CD14-positive monocyte (primary cell): Measurements from ENCODE around the gene PER1. TPM values are rescaled to one million over a fixed set of nuclear protein-coding genes. Genes with fewer than 3 reads are reported as not detected.

ENCODE experiments used
- DNase-seq, 3 donors: peaks; one replicate each; pipeline ENCODE4 v3.0.0-alpha.2; 2011 to 2022
- H2AFZ ChIP-seq: 2 replicates; pipeline ENCODE4 v1.6.0; 2012; ENCODE audit warnings: mild to moderate bottlenecking, low read depth, low read length, inconsistent platforms; ENCODE audit not compliant: insufficient read depth, poor library complexity, severe bottlenecking
- H3K27ac ChIP-seq, 2 donors: 1 replicate in 1 of 2; 2 replicates in 1 of 2; pipeline ENCODE4 v1.5.1; 2012 to 2013; ENCODE audit warnings: low read length in 2 of 2, control low read depth in 1 of 2, inconsistent platforms in 1 of 2, low read depth in 1 of 2, mild to moderate bottlenecking in 1 of 2
- H3K27me3 ChIP-seq, 2 donors: one replicate each; pipeline versions ENCODE4 v1.6.0 to v1.6.1; 2011 to 2013; ENCODE audit warnings: low read length in 2 of 2; ENCODE audit not compliant: control insufficient read depth in 2 of 2, insufficient read depth in 2 of 2
- H3K36me3 ChIP-seq, 2 donors: replicated peaks in 1 of 2; 1 replicate in 1 of 2; 2 replicates in 1 of 2; pipeline versions ENCODE4 v1.5.1 to v1.6.1; 2012 to 2013; ENCODE audit warnings: low read length in 2 of 2, control low read depth in 1 of 2, inconsistent platforms in 1 of 2, mild to moderate bottlenecking in 1 of 2; ENCODE audit not compliant: insufficient read depth in 2 of 2, control insufficient read depth in 1 of 2
- H3K4me1 ChIP-seq, 2 donors: 1 replicate in 1 of 2; 2 replicates in 1 of 2; pipeline versions ENCODE4 v1.5.1 to v1.6.1; 2012 to 2013; ENCODE audit warnings: low read length in 2 of 2, control low read depth in 1 of 2, inconsistent platforms in 1 of 2, mild to moderate bottlenecking in 1 of 2, moderate library complexity in 1 of 2; ENCODE audit not compliant: insufficient read depth in 2 of 2, control insufficient read depth in 1 of 2
- H3K4me2 ChIP-seq: replicated peaks from 2 replicates; pipeline ENCODE3; 2012; ENCODE audit warnings: low read length, moderate library complexity, mild to moderate bottlenecking; ENCODE audit not compliant: poor library complexity, severe bottlenecking; ENCODE audit errors: extremely low read depth
- H3K4me3 ChIP-seq, 3 experiments: fragments of 200-600 bp in 1 of 3; sonication (generic) in 1 of 3; replicated peaks in 1 of 3; 1 replicate in 2 of 3; 2 replicates in 1 of 3; pipeline ENCODE4 v1.5.1; 2011 to 2013; ENCODE audit warnings: low read length in 3 of 3, mild to moderate bottlenecking in 3 of 3, control low read depth in 2 of 3, low read depth in 2 of 3, inconsistent platforms in 1 of 3, moderate library complexity in 1 of 3
- H3K79me2 ChIP-seq: 2 replicates; pipeline ENCODE4 v1.6.0; 2012; ENCODE audit warnings: mild to moderate bottlenecking, control low read depth, inconsistent platforms, low read length, moderate library complexity; ENCODE audit not compliant: insufficient read depth
- H3K9ac ChIP-seq: 2 replicates; pipeline ENCODE4 v1.6.0; 2017; ENCODE audit warnings: low read length, mild to moderate bottlenecking; ENCODE audit not compliant: insufficient read depth, poor library complexity, severe bottlenecking
- H3K9me3 ChIP-seq, 2 donors: replicated peaks in 1 of 2; 1 replicate in 1 of 2; 2 replicates in 1 of 2; pipeline versions ENCODE4 v1.5.1 to v1.6.1; 2012 to 2013; ENCODE audit warnings: low read length in 2 of 2, control low read depth in 1 of 2; ENCODE audit not compliant: control insufficient read depth in 1 of 2, insufficient read depth in 1 of 2
- H4K20me1 ChIP-seq: 2 replicates; pipeline ENCODE4 v1.6.0; 2012; ENCODE audit warnings: mild to moderate bottlenecking, low read length, control low read depth, moderate library complexity; ENCODE audit not compliant: insufficient read depth
- H3K27ac Mint-ChIP-seq, 7 donors: one replicate each; pipeline ENCODE4 v1.8.0; 2020; ENCODE audit warnings: mild to moderate bottlenecking in 7 of 7, mixed read lengths in 7 of 7, moderate library complexity in 6 of 7, inconsistent platforms in 2 of 7
- H3K27me3 Mint-ChIP-seq, 3 donors: one replicate each; pipeline ENCODE4 v1.8.0; 2021 to 2022; ENCODE audit warnings: low read depth in 3 of 3, mild to moderate bottlenecking in 3 of 3, mixed read lengths in 3 of 3, moderate library complexity in 3 of 3, inconsistent platforms in 1 of 3
- H3K36me3 Mint-ChIP-seq, 2 donors: one replicate each; pipeline ENCODE4 v1.8.0; 2020; ENCODE audit warnings: mixed read lengths in 2 of 2, inconsistent platforms in 1 of 2, mild to moderate bottlenecking in 1 of 2
- H3K4me1 Mint-ChIP-seq: one replicate; pipeline ENCODE4 v1.8.0; 2020; ENCODE audit warnings: mild to moderate bottlenecking, mixed read lengths
- H3K4me3 Mint-ChIP-seq, 2 donors: one replicate each; pipeline ENCODE4 v1.8.0; 2020; ENCODE audit warnings: mild to moderate bottlenecking in 2 of 2, mixed read lengths in 2 of 2, moderate library complexity in 1 of 2
- H3K9me3 Mint-ChIP-seq, 7 donors: one replicate each; pipeline ENCODE4 v1.8.0; 2020 to 2022; ENCODE audit warnings: mixed read lengths in 7 of 7, mild to moderate bottlenecking in 6 of 7, moderate library complexity in 6 of 7, inconsistent platforms in 2 of 7
- CTCF ChIP-seq: fragments of 200-600 bp; IDR thresholded peaks from one replicate; pipeline ENCODE4 v1.8.0; 2022; ENCODE audit warnings: antibody characterized with exemption, mild to moderate bottlenecking
- WGBS: methylation state at CpG from one replicate; pipeline ENCODE4 v1.1.5; 2013; ENCODE audit warnings: missing lambda C conversion rate; ENCODE audit not compliant: insufficient coverage; 5-methylcytosine and 5-hydroxymethylcytosine counted together
- intact Hi-C, 2 donors: fragments of 100-400 bp; cut with micrococcal nuclease; formaldehyde crosslinking; loops; one replicate each; pipeline versions ENCODE4 v1.15.0 to v1.15.1; 2023
- polyA plus RNA-seq, 3 donors: library from polyadenylated mRNA; depleted of rRNA in 1 of 3; unstranded in 2 of 3; stranded (reverse) in 1 of 3; fragments of 300-500 nt in 2 of 3; fragments of >200 nt in 1 of 3; fragmentation: Illumina TruSeq in 2 of 3; gene quantifications; 1 replicate in 2 of 3; 2 replicates in 1 of 3; pipeline ENCODE4 v1.2.3, GENCODE V29; 2012 to 2021

The PER1 gene
- polyA plus RNA-seq, 3 donors: 5.6 to 457 (median 9.6) TPM

GRCh38 chr17:8164815-8165131, 12.6 kb upstream of the PER1 start:
- Histone ChIP-seq H3K79me2 (peaks cover 24% of the 10 kb centered on the region), H3K36me3 (peaks cover 13 to 19% of the 10 kb centered on the region in 2 donors), H3K27ac (peak overlapping the region; percentile 43 to 94), H3K27me3 (no peaks in the 10 kb centered on the region), H3K9ac (no peak overlapping the region), H4K20me1 (no peaks in the 10 kb centered on the region), H3K9me3 (no peaks in the 10 kb centered on the region), H3K4me2 (peak overlapping the region; percentile 86), H3K4me3 (peak overlapping the region in 1 of 3 experiments; percentile 98), H3K4me1 (peaks cover 36 to 48% of the 10 kb centered on the region in 2 donors), H2AFZ (peak overlapping the region; percentile 68)
- Mint-ChIP-seq H3K4me3 (peak overlapping the region in 1 of 2 donors; percentile 79), H3K36me3 (peaks cover 18 to 20% of the 10 kb centered on the region in 2 donors), H3K4me1 (peaks cover 43% of the 10 kb centered on the region), H3K9me3 (no peaks in the 10 kb centered on the region), H3K27me3 (no peaks in the 10 kb centered on the region), H3K27ac (peak overlapping the region in 5 of 7 donors; percentile 57 to 98 (median 92))
- intact Hi-C loops: loop anchor here in 1 of 2 donors (5.0 kb wide), 1 partner anchor 37 kb away; no protein-coding TSS in a partner anchor
- WGBS: 88% methylated on average over 4 of the region's 6 CpGs
- TF ChIP-seq CTCF: no peak
- DNase-seq: no peak

GRCh38 chr17:8163978-8164814, 12.0 kb upstream of the PER1 start:
- Histone ChIP-seq H3K27me3 (no peaks in the 10 kb centered on the region), H3K27ac (peak overlapping the region; percentile 43 to 94), H2AFZ (peak overlapping the region; percentile 88), H3K4me2 (peak overlapping the region; percentile 86), H3K4me1 (peaks cover 36 to 54% of the 10 kb centered on the region in 2 donors), H3K9ac (peak overlapping the region; percentile 99), H3K9me3 (no peaks in the 10 kb centered on the region), H3K79me2 (peaks cover 30% of the 10 kb centered on the region), H3K36me3 (peaks cover 19 to 25% of the 10 kb centered on the region in 2 donors), H3K4me3 (peak overlapping the region in 1 of 3 experiments; percentile 98), H4K20me1 (no peaks in the 10 kb centered on the region)
- 0% methylated on average over 1 of the region's 13 CpGs for WGBS
- intact Hi-C loops: loop anchor here in 1 of 2 donors (5.0 kb wide), 1 partner anchor 37 kb away; no protein-coding TSS in a partner anchor
- Mint-ChIP-seq H3K4me3 (peak overlapping the region; percentile 79 to 82), H3K9me3 (no peaks in the 10 kb centered on the region), H3K27ac (peak overlapping the region in 6 of 7 donors; percentile 86 to 98 (median 96)), H3K27me3 (no peaks in the 10 kb centered on the region), H3K36me3 (peaks cover 23 to 26% of the 10 kb centered on the region in 2 donors), H3K4me1 (peaks cover 48% of the 10 kb centered on the region)
- peak; percentile 72 to 77 (median 77) for DNase-seq
- no peak for TF ChIP-seq CTCF
